AG04449 (cell line): ENCODE measurements around the gene DSC2.

Experiments used
- CTCF ChIA-PET: fragments of 350-600 bp; formaldehyde crosslinking; extraction: SDS; loops from one replicate; lab custom pipeline; 2021; ENCODE audit warnings: antibody characterized with exemption; lab: Yijun Ruan, JAX
- POLR2A ChIA-PET: fragments of 400-600, 350-600 bp; formaldehyde crosslinking; extraction: SDS; loops from one replicate; lab custom pipeline; 2020; ENCODE audit warnings: antibody characterized with exemption, inconsistent platforms; lab: Yijun Ruan, JAX
- DNase-seq: peaks from one replicate; pipeline ENCODE4 v3.0.0-alpha.2; 2010; ENCODE audit warnings: low read depth, low spot score
- H3K4me3 ChIP-seq: 2 replicates; pipeline ENCODE4 v1.5.1; 2011; ENCODE audit warnings: low read depth, mild to moderate bottlenecking, control low read depth, low read length
- TF ChIP-seq, protein P1 (sequence below): IDR thresholded peaks from one replicate; pipeline ENCODE4 v1.5.1; 2011; ENCODE audit warnings: mild to moderate bottlenecking, moderate library complexity, low read length, control low read depth, inconsistent platforms; ENCODE audit not compliant: insufficient read depth; ENCODE audit errors: missing control alignments

The DSC2 gene

DNA sequence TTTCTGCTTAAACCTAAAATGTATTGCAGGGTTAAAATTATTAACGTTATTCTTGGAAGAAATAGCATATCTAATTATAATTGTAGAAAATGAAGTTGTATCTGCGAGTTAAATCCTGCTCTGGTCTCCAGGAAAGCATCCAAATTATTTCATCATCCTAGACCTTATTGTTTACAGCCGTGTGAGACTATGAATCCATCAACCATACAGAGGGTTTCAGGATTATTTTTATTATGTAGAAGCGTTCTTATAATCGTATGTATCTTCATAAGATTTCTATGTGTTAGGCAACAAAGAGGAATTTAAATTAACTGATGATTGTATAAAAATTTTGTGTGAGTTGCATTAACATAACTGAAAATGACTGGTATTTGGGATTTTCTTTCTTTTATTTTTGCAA lies 45.2 kb downstream of the DSC2 start:
- no peak for DNase-seq
- TF ChIP-seq, protein P1, sequence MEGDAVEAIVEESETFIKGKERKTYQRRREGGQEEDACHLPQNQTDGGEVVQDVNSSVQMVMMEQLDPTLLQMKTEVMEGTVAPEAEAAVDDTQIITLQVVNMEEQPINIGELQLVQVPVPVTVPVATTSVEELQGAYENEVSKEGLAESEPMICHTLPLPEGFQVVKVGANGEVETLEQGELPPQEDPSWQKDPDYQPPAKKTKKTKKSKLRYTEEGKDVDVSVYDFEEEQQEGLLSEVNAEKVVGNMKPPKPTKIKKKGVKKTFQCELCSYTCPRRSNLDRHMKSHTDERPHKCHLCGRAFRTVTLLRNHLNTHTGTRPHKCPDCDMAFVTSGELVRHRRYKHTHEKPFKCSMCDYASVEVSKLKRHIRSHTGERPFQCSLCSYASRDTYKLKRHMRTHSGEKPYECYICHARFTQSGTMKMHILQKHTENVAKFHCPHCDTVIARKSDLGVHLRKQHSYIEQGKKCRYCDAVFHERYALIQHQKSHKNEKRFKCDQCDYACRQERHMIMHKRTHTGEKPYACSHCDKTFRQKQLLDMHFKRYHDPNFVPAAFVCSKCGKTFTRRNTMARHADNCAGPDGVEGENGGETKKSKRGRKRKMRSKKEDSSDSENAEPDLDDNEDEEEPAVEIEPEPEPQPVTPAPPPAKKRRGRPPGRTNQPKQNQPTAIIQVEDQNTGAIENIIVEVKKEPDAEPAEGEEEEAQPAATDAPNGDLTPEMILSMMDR: no peak
- CTCF ChIA-PET: no interaction called here
- H3K4me3 ChIP-seq: no peak overlapping the region
- POLR2A ChIA-PET: no interaction called here

- ChIA-PET CTCF (no interaction called here), POLR2A (no interaction called here)
- no peak overlapping the region for H3K4me3 ChIP-seq
- TF ChIP-seq, protein P1: no peak
- DNase-seq: no peak
Measured at GRCh38 chr18:31056296-31056695, 45.9 kb downstream of the DSC2 start.

DNA sequence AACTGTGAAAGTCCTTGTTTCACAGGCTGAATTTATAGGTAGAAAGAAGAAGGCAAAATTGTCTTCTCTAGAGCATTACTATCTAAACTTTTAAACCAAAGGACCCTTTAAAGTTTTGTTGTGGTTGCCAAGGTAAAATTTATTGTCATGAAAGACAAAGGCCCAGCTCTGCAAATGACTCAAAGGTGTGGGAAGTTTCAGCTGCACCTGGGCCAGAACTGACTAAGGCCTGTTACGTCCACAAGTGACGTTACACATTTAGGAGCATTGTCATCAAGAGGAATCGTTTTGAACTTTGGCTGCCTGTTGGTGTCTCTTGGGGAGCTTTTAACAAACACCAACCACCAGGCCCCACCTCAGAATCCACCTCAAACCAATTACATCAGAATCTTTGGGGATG lies 51.6 kb downstream of the DSC2 start:
- no peak for DNase-seq
- ChIA-PET CTCF (no interaction called here), POLR2A (no interaction called here)
- TF ChIP-seq, protein P1: no peak
- no peak overlapping the region for H3K4me3 ChIP-seq

GRCh38 chr18:31049189-31049588 lies 53.0 kb downstream of the DSC2 start:
- POLR2A ChIA-PET: no interaction called here
- TF ChIP-seq, protein P1: no peak
- H3K4me3 ChIP-seq: no peak overlapping the region
- no peak for DNase-seq
- CTCF ChIA-PET: no interaction called here

GRCh38 chr18:31048216-31048615 lies 54.0 kb downstream of the DSC2 start:
- ChIA-PET POLR2A (no interaction called here), CTCF (no interaction called here)
- no peak for DNase-seq
- H3K4me3 ChIP-seq: no peak overlapping the region
- TF ChIP-seq, protein P1: no peak

DNA sequence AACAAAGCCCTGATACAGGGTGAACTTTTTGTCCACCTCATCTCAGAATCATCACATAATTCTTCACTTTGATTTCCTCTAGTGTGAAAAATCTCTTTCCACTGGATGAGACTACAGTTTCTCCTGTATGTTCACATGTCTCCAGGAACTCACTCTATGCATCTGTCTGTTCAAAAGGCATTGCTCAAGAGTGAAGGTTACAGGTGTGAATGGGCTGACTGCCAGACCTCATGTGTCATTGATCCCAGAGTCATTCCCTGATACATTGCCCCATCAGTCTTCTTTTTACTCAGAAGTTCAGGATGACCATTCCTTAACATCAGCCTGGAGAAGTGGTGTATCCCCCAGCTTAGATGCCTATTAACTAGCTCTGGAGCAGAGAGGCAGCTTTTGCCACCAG lies 55.3 kb downstream of the DSC2 start:
- H3K4me3 ChIP-seq: no peak overlapping the region
- ChIA-PET CTCF (no interaction called here), POLR2A (no interaction called here)
- DNase-seq: no peak
- TF ChIP-seq, protein P1: no peak
